NCI-H2171 (cell line): ENCODE data around the gene LRRC39.
A peak's percentile ranks its signal among the peaks of the same experiment; 100 is the strongest.
"Not testable (repeated sequence)": the region's sequence is repeated elsewhere in the genome, so short reads cannot be mapped to it uniquely, and the experiment has no call there.

Experiments
- DNase-seq: peaks from one replicate; lab custom pipeline; 2025; lab: John Stamatoyannopoulos, UW

Gene LRRC39

DNA sequence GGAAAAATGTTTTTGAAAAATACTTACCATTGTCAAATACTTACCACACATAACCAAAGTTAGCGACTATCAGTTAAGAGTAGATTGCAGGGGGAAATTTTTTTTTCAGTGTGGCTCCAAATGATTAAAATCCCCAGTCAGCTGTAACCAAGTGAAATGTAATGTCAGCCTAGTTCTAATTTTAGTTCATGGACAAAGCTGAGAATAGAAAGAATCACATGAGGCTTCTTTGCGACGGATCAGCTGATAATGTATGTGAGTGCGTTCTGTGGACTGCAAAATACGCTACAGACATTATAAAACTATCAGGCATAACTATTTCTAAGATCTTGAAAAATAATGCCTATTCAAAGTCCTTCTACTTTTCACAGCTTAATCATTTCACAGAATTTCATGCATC lies at the start of gene LRRC39:
Gene LRRC39 (minus strand): TSS at position 166 of the 400 bp plus-strand sequence. CDS start 9,740 bp downstream, outside the sequence.
- no peak for DNase-seq

DNA sequence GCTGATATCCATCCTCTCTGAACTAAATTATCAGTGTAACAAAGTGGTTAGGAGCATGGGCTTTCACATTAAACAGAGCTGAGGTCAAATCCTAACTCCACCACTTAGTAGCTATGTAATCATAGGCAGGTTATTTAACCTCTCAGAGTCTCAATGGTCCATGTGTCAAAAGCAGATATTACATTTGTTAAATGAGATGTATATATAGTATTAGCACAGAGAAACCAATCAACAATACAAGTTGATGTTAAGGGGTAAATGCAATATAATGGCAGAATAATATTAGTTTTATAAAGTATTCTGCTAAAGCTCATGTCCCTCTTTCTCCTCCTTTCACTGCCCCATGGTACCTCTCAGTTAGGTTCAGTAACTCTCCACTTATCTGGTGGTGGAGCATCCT lies 44.4 kb upstream of the LRRC39 start:
- DNase-seq, result no peak

DNA sequence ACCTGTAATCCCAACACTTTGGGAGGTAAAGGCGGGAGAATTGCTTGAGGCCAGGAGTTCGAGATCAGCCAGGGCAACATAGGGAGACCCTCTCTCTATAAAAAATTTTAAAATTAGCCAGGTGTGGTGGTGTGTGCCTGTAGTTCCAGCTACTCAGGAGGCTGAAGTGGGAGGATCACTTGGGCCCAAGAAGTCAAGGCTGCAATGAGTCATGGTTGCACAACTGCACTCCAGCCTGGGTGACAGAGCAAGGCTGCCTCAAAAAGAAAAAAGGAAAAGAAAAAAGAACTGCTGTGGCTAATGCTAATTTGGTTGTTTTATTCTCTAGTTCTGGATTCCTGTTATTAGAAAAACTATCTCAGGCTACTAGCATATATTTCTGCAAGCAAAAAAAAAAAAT lies 41.8 kb upstream of the LRRC39 start:
- no peak for DNase-seq

DNA sequence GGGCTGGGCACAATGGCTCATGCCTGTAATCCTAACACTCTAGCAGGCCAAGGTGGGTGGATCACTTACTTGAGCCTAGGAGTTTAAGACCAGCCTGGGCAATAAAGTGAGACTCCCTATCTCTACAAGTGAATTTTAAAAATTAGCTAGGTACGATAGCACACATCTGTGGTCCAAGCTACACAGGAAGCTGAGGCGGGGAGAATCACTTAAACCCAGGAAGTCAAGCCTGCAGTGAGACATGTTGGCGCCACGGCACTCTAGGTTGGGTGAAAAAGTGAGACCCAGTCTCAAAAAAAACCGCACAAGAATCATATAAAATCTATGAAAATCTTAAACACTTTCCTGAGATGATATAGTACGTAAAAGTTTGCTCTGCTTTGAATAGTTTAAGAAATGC lies 41.4 kb upstream of the LRRC39 start:
- no peak for DNase-seq

DNA sequence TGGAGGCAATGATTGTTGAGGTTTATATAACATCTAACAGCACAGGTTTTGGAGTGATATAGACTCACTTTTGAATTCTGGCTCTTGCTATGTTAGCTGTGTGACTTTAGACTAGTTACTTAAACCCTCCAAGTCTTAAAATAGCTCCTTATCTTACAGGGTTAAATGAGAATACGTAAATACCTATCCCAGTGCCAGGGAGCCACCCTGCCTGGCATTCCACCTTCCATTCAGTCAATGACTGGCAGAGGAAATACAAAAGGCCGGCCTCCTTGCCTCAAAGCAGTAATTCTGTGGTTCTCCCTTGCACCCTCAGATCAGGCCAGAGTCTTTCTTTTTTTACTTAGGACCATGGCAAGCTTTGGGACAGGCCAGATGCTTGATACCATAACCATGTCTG lies 39.8 kb upstream of the LRRC39 start:
- DNase-seq, result no peak

DNA sequence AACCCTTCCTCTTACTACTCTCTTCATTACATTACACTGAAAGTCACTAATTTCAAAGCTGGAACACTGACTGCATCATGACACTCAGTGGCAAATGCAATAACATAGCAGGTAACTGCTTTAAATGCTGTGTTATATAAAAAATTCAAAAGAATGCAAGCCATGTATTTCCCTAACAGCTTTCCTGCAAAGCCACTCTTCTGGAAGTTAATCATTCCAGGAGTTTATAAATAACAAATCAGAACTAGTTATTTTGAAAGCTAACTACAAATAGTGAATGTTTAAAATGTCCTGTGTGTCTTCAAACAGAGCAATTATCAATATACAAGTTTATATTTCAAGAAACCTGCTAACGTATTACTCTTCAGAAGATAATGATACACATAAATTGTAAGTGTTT lies 37.0 kb upstream of the LRRC39 start:
- no peak for DNase-seq

DNA sequence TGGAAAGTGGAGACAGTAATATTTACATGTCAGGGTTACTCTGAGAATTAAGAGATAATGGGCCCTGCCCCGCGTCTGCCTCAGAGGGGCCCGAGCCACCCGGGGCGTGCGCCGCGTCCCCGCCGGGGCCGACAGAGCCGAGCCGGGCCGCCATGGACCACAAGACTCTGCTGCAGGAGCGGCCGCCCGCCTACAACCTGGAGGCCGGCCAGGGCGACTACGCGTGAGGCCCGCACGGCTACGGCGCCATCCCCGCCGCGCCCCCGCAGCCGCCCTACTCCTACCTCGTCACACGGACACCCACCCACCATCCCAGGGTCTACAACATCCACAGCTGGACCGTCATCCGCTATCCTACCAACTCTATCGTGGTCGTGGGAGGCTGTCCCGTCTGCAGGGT lies 35.1 kb upstream of the LRRC39 start:
- no peak for DNase-seq

DNA sequence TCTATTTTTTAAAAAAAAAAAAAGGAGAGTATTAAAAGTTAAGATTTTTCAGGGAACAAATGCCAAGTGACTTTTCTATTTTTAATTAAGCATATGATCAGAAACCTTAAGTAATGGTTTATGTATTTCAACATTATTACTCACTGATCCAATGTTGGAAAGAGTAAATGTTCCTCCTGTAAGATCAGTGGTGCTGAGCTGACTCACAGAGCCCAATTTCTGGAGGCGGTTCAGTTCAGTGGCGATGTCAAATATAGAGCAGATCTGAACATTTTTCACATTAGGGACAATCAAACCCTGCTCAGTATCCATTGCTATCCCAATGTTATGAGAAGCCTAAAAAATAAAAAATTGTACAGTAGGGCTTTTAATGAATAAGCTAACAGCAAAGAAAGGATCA lies 28.2 kb upstream of the LRRC39 start:
- DNase-seq, result no peak

DNA sequence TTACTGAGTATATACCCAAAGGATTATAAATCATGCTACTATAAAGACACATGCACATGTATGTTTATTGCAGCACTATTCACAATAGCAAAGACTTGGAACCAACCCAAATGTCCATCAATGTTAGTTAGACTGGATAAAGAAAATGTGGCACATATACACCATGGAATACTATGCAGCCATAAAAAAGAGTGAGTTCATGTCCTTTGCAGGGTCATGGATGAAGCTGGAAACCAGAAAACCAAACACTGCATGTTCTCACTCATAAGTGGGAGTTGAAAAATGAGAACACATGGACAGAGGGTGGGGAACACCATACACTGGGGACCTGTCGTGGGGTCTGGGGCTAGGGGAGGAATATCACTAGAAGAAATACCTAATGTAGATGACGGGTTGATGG lies 27.5 kb upstream of the LRRC39 start:
- not testable (repeated sequence) for DNase-seq

DNA sequence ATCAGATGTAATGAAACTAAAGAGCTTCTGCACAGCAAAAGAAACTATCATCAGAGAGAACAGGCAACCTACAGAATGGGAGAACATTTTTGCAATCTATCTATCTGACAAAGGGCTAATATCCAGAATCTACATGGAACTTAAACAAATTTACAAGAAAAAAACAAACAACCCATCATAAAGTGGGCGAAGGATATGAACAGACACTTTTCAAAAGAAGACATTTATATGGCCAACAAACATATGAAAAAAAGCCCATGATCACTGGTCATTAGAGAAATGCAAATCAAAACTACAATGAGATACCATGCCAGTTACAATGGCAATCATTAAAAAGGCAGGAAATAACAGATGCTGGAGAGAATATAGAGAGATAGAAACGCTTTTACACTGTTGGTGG lies 27.0 kb upstream of the LRRC39 start:
- DNase-seq, result not testable (repeated sequence)

DNA sequence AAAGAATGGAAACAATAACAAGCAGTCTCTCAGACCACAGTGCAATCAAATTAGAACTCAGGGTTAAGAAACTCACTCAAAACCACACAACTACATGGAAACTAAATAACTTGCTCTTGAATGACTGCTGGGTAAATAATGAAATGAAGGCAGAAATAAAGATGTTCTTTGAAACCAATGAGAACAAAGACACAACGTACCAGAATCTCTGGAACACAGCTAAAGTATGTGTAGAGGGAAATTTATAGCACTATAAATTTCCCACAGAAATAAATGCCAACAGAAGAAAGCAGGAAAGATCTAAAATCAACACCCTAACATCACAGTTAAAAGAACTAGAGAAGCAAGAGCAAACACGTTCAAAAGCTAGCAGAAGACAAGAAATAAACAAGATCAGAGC lies 24.6 kb upstream of the LRRC39 start:
- DNase-seq, result not testable (repeated sequence)

DNA sequence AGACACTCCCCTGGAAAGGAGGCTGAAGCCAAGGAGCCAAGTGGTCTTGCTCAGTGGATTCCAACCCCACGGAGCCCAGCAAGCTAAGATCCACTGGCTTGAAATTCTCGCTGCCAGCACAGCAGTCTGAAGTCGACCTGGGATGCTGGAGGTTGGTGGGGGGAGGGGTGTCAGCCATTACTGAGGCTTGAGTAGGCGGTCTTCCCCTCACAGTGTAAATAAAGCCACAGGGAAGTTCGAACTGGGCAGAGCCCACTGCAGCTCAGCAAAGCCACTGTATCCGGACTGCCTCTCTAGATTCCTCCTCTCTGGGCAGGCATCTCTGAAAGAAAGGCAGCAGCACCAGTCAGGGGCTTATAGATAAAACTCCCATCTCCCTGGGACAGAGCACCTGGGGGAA lies 22.0 kb upstream of the LRRC39 start:
- not testable (repeated sequence) for DNase-seq

DNA sequence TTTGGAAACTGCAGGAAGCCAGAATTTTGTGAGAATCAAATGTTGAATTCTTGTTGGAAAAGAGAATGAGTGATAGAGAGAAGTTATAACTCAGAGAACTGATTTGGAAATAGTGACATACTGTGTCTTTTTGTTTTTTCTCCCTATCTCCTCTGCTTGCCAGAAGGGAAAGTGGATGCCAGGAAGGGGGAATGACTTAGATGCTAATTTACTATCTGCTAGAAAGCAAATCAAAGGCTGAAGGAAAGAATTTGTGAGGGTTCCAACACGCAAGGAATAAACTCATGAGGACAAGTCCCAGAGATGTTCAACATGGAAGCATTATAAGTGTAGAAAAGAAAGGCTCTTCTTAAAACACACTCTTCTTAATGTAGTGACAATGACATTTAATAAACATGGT lies 20.5 kb upstream of the LRRC39 start:
- DNase-seq, result no peak

DNA sequence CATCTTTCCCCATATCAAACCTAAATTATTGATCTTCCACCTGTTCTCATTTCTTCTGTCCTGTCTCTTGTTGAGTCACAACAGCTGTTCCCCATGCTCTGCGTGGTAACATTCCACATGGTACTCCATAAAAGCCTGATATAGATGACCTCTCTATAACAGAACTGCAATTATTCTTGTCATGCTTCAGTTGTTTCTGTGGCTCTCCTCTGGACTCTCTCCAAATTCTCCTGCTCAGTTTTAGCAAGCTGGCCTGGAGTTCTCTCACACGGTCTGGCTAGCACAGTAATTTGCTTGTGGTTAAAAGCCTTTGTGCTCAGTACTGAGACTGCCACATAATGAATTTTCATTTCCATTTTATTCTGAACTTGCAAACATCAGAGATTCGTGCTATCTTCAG lies 10.6 kb upstream of the LRRC39 start:
- peak; percentile 64 for DNase-seq

DNA sequence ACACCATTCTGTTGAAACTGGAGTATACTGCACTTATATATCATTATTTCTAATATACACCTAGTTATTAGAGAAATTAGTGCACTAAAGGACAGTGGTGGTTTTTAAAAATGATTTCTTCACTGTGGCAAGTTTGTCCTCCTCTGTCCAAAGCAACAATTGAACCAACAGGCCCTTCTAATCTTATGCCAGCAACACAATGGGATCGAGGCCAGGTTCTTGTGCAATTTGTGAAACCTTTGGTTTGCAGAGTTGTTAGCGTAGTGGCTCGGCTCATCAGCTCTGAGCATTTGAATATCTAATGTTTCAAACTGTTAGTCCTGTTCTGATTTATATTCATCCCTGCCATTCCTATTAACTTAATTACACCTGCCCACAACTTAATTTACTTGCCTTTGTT lies 9.9 kb upstream of the LRRC39 start:
- DNase-seq, result no peak

DNA sequence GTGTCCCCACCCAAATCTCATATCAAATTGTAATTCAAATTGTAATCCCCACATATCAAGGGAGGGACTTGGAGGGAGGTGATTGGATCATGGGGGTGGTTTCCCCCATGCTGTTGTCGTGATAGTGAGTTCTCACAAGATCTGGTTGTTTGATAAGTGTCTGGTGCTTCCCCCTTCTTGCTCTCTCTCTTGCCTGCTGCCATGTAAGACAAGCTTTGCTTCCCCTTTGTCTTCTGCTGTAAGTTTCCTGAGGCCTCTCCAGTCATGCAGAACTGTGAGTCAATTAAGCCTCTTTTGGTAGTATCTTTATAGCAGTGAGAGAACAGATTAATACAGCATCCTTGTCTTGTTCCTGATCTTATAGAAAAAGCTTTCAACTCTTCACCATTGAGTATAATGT lies 6.5 kb upstream of the LRRC39 start:
- no peak for DNase-seq

DNA sequence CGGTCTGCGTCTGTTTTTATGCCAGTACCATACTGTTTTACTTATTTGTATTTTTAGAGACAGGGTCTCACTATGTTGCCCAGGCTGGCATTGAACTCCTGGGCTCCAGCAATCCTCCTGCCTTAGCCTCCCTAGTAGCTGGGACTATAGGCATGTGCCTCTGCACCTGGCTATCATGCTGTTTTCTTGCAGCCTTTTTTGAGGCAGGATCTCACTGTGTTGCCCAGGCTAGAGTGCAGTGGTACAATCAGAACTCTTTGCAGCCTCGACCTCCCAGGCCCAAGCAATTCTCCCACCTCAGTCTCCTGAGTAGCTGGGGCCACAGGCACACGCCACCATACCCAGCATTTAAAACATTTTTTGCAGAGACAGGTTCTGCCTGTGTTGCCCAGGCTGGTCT lies 5.3 kb upstream of the LRRC39 start:
- DNase-seq, result no peak

DNA sequence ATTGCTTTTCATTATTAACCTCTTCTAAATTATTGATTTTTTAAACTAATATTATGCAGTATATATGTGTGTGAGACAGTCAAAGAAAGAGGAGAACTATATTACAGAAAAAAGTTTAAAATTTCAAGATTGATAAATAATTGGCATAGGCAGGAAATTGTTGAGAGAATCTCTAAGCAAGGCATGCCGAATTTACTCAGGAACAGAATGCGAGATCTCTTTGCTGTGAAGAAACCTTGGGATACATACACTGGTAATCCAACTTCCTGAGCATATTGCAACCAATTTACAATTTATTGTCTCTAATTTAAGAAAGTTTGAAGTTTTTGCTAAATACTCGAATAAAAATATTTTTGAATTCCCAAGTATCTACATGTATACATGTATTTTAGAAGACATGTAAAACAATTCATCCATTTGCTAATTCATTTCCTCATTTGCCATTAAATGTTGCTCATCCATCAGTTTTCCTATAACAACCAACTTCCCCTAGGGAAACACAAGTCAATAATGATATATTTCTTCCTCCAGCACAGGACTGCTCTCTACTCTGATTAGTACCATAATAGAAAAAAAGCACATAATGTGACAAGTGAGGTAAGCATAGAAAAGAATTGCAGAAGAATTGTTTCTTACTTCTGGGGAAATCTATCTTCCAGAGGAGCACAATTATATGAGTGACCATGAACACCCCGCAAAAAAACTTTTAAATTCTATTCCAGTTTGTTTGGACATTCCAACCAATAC lies 588 bp downstream of the LRRC39 start:
- DNase-seq, result no peak

DNA sequence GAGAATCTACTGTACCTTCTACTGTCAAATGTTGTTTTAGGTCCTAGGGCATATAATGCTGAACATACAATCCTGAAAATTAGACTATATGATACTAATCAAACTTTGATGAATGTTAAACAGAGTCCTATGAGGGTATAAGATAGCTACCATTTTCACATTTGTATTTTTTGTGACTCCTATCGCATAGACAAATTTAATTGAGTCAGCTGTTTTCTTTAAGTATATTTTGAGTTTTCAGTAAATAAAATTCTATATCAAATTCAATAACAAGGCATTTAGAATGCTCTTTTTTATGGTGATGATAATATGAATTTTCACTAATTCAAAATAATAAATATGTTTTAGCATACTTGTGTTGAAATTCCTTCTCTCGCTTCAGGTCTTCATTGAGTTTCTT lies 10.0 kb downstream of the LRRC39 start:
- no peak for DNase-seq

DNA sequence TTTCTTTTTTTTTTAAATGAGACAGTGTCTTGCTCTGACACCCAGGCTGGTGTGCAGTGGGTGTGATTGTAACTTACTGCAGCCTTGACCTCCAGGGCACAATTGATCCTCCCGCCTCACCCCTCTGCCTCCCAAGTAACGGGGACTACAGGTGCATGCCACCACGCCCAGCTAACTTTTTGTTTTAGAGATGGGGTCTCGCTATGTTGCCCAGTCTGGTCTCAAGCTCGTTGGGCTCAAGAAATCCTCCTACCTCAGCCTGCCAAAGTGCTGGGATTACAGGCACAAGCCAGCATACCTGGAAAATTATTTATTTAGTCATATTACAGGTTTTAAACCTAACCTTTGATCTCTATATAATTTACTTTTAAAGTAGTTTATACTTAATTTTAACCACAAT lies 13.4 kb downstream of the LRRC39 start:
- DNase-seq, result no peak

DNA sequence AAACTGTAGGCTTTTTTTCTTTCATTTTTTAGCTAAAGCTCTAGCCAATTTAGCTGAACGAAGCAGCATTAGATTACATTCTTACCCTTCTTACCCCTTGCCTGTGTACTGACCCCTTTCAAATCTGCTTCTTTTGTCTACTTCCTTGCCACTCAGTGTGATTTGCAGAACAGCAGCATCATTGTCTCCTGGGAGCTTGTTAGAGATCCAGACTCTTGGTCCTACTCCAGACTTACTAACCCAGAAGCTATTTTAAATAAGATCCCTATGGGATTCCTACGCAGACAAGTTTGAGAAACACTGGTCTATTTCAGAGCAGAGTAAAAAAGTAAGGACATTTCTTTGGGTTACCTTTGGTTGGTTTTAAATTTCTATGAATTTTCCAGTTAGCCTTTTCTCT lies 13.8 kb downstream of the LRRC39 start:
- peak; percentile 26 for DNase-seq

DNA sequence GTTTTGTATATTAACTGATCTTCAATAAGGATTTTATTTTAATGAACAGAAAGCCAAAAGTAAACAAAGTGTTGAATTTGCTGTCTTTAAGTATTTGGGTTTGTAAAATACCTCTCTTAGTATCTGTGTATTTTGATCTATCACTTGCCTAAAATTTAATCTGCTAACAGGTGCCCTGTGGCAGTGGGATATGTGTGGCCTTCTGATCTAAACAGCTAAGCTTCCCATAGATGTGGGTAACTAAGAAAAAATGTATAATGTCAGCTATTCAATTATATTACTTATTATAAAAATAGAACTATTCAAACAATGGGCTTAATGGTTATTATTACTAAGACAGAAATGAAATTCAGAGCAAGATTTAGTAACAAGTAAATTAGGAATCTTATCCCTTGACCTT lies 15.2 kb downstream of the LRRC39 start:
- no peak for DNase-seq

DNA sequence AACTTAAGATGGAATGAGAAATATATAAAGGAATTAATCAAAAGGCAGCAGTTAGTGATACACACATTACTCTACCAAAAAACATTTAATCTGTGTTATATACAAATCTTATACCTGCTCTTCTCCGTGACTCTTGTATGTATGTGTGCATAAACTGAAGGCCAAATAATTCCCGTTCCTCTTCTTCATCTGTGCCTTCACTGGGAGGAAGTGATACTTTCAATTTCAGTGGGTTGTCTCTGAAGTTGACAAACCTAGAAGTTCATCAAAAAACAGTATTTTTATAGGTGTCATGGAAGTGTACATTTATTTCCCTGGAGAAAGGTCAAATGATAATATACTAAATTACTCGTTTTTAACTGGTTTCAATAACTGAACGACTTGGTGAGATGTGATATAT lies 25.8 kb downstream of the LRRC39 start:
- no peak for DNase-seq

DNA sequence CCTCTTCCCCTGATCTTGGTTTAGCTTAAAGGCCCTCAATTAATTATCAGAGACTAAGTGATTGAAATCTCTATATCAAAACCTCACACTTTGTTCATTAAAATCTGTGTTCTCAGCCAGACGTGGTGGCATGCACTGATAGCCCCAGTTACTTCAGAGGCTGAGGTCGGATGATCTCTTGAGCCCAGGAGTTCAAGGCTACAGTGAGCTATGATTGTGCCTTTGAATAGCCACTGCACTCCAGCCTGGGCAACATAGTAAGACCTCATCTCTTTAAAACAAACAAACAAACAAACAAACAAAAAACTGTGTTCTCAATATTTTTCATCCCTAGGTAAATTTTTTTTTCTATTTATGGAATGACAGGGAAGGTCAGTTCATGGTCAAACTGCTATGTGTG lies 26.4 kb downstream of the LRRC39 start:
- DNase-seq, result no peak

DNA sequence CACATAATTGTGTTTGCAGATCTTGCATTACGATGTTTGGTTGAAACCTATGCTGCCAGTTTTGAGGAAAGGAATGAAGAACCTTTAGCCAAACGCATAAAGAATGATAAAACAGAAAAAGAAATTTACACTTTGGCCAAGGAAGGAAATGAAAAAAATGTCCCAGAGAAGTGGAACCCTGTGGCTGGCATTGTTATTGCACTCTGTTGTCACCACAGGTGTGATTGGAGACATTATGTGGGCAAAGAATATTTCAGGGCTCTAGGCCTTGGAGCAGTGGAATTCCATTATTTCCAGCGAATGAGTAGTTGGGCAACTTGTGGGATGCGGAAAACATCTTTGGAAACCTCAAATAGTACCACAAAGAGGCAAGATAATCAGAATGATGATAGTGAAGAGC lies 30.2 kb downstream of the LRRC39 start:
- DNase-seq, result no peak
